Measurements from ENCODE around the gene GPS1.

Gene GPS1

GRCh38 chr17:82105882-82106687, 54.4 kb downstream of the GPS1 start:
- H3K27me3 ChIP-seq (ENCODE audit: insufficient read depth, low read length, poor library complexity, severe bottlenecking) = no peaks in the 10 kb centered on the region
- H3K4me2 ChIP-seq (ENCODE audit: low read depth, low read length, poor library complexity, severe bottlenecking) = peak overlapping the region; percentile 54
- no peaks in the 10 kb centered on the region for H3K9me3 ChIP-seq (ENCODE audit: insufficient read depth, low read depth, low read length)
- no peaks in the 10 kb centered on the region; the same call in 1 of the 2 replicates for H3F3A ChIP-seq (ENCODE audit: low read depth)
- H3K36me3 ChIP-seq (ENCODE audit: insufficient read depth, low read length) = peaks cover 10% of the 10 kb centered on the region; the same call in 1 of the 2 replicates
- peaks cover 12% of the 10 kb centered on the region for H3K4me1 ChIP-seq (ENCODE audit: insufficient read depth, low read length, poor library complexity, severe bottlenecking)
- H2AFZ ChIP-seq (ENCODE audit: low read length) = no peak overlapping the region
- H3K79me2 ChIP-seq (ENCODE audit: insufficient read depth, low read length) = no peaks in the 10 kb centered on the region; the same call in 1 of the 2 replicates
- TF ChIP-seq CTCF (conservative IDR thresholded peaks at IDR 0.05; ENCODE audit: low read length) (peak; percentile 56), EZH2phosphoT487 (IDR thresholded peaks at IDR 0.05; ENCODE audit: borderline replicate concordance) (no peak)
- H4K20me1 ChIP-seq (ENCODE audit: insufficient read depth, low read length, poor library complexity, severe bottlenecking) = no peaks in the 10 kb centered on the region
- H3K4me3 ChIP-seq (ENCODE audit: low read length, poor library complexity, severe bottlenecking) = peak overlapping the region; percentile 49
- H3K9ac ChIP-seq (ENCODE audit: low read depth, low read length, poor library complexity, severe bottlenecking) = peak overlapping the region; percentile 60
- H3K9me2 ChIP-seq (replicated peaks; ENCODE audit: low read depth, low read length) = no peaks in the 10 kb centered on the region

- Histone ChIP-seq H4K20me1 (ENCODE audit: insufficient read depth, low read length, poor library complexity, severe bottlenecking) (no peaks in the 10 kb centered on the region), H3K9ac (ENCODE audit: low read depth, low read length, poor library complexity, severe bottlenecking) (peak overlapping the region; percentile 60), H3K4me1 (ENCODE audit: insufficient read depth, low read length, poor library complexity, severe bottlenecking) (peaks cover 12% of the 10 kb centered on the region), H3F3A (ENCODE audit: low read depth) (no peaks in the 10 kb centered on the region; the same call in 1 of the 2 replicates), H3K79me2 (ENCODE audit: insufficient read depth, low read length) (no peaks in the 10 kb centered on the region), H3K9me3 (ENCODE audit: insufficient read depth, low read depth, low read length) (no peaks in the 10 kb centered on the region), H3K9me2 (replicated peaks; ENCODE audit: low read depth, low read length) (no peaks in the 10 kb centered on the region), H3K27me3 (ENCODE audit: insufficient read depth, low read length, poor library complexity, severe bottlenecking) (no peaks in the 10 kb centered on the region), H2AFZ (ENCODE audit: low read length) (no peak overlapping the region), H3K4me3 (ENCODE audit: low read length, poor library complexity, severe bottlenecking) (no peak overlapping the region), H3K4me2 (ENCODE audit: low read depth, low read length, poor library complexity, severe bottlenecking) (peak overlapping the region; percentile 54), H3K36me3 (ENCODE audit: insufficient read depth, low read length) (peaks cover 10% of the 10 kb centered on the region; the same call in 1 of the 2 replicates)
- TF ChIP-seq CTCF (conservative IDR thresholded peaks at IDR 0.05; ENCODE audit: low read length) (no peak), EZH2phosphoT487 (IDR thresholded peaks at IDR 0.05; ENCODE audit: borderline replicate concordance) (no peak)
Observed at GRCh38 chr17:82106688-82107305, 55.1 kb downstream of the GPS1 start.
